ENCODE measurements around the gene SOS2. TPM values are rescaled to one million over a fixed set of nuclear protein-coding genes. Genes with fewer than 3 reads are reported as not detected.

Gene SOS2
- total RNA-seq, 1 experiment from 2014 or later: 13.9 TPM

- Mint-ChIP-seq H3K27me3 (ENCODE audit: insufficient read depth, unreplicated experiment) (no peaks in the 10 kb centered on the region), H3K9me3 (ENCODE audit: unreplicated experiment) (no peaks in the 10 kb centered on the region), H3K27ac (ENCODE audit: unreplicated experiment) (no peak overlapping the region), H3K36me3 (ENCODE audit: insufficient read depth, unreplicated experiment) (peaks cover 4% of the 10 kb centered on the region), H3K4me3 (ENCODE audit: unreplicated experiment) (no peak overlapping the region), H3K4me1 (ENCODE audit: low read depth, unreplicated experiment) (no peaks in the 10 kb centered on the region)
- H3K27me3 ChIP-seq (replicated peaks; ENCODE audit: control insufficient read depth, insufficient read depth, low read length): no peaks in the 10 kb centered on the region
- H3K4me3 ChIP-seq (ENCODE audit: low read depth, low read length): no peak overlapping the region
- intact Hi-C loops (cut with micrococcal nuclease; ENCODE audit: unreplicated experiment): no loop called here
- no peaks in the 10 kb centered on the region for H3K9me3 ChIP-seq
- ChIA-PET CTCF (no interaction called here), POLR2A (no interaction called here)
- TF ChIP-seq CTCF (IDR thresholded peaks at IDR 0.05; ENCODE audit: insufficient read depth in 1 of 2, low read depth in 1 of 2, low read length in 1 of 2, severe bottlenecking in 1 of 2, unreplicated experiment in 1 of 2): no peak
- DNase-seq: no peak
- H3K36me3 ChIP-seq (ENCODE audit: control insufficient read depth, insufficient read depth, low read length): no peaks in the 10 kb centered on the region
- BruUV-seq (replicated peaks): no TSS peak
- no peaks in the 10 kb centered on the region for H3K4me1 ChIP-seq
These were observed 32.9 kb downstream of the SOS2 start for GRCh38 chr14:50198499-50198898.

- no TSS peak for BruUV-seq (replicated peaks)
- H3K9me3 ChIP-seq: no peaks in the 10 kb centered on the region
- H3K4me1 Mint-ChIP-seq (ENCODE audit: low read depth, unreplicated experiment): no peaks in the 10 kb centered on the region
- CTCF ChIA-PET: no interaction called here
- H3K9me3 Mint-ChIP-seq (ENCODE audit: unreplicated experiment): no peaks in the 10 kb centered on the region
- TF ChIP-seq CTCF (IDR thresholded peaks at IDR 0.05; ENCODE audit: insufficient read depth in 1 of 2, low read depth in 1 of 2, low read length in 1 of 2, severe bottlenecking in 1 of 2, unreplicated experiment in 1 of 2): no peak
- H3K27me3 ChIP-seq (replicated peaks; ENCODE audit: control insufficient read depth, insufficient read depth, low read length): no peaks in the 10 kb centered on the region
- intact Hi-C loops (cut with micrococcal nuclease; ENCODE audit: unreplicated experiment): no loop called here
- H3K4me3 Mint-ChIP-seq (ENCODE audit: unreplicated experiment): no peak overlapping the region
- H3K36me3 Mint-ChIP-seq (ENCODE audit: insufficient read depth, unreplicated experiment): no peaks in the 10 kb centered on the region
- DNase-seq: no peak
- H3K4me3 ChIP-seq (ENCODE audit: low read depth, low read length): no peak overlapping the region
- H3K4me1 ChIP-seq: no peaks in the 10 kb centered on the region
- no peaks in the 10 kb centered on the region for H3K36me3 ChIP-seq (ENCODE audit: control insufficient read depth, insufficient read depth, low read length)
- no peak overlapping the region for H3K27ac Mint-ChIP-seq (ENCODE audit: unreplicated experiment)
- H3K27me3 Mint-ChIP-seq (ENCODE audit: insufficient read depth, unreplicated experiment): no peaks in the 10 kb centered on the region
- POLR2A ChIA-PET: no interaction called here
These were observed 39.9 kb downstream of the SOS2 start for GRCh38 chr14:50191499-50191898.

- POLR2A ChIA-PET: no interaction called here
- DNase-seq: no peak
- Histone ChIP-seq H3K27me3 (replicated peaks; ENCODE audit: control insufficient read depth, insufficient read depth, low read length) (no peaks in the 10 kb centered on the region), H3K4me1 (no peaks in the 10 kb centered on the region), H3K36me3 (ENCODE audit: control insufficient read depth, insufficient read depth, low read length) (no peaks in the 10 kb centered on the region), H3K9me3 (no peaks in the 10 kb centered on the region), H3K4me3 (ENCODE audit: low read depth, low read length) (no peak overlapping the region)
- CTCF ChIA-PET: no interaction called here
- Mint-ChIP-seq H3K4me1 (ENCODE audit: low read depth, unreplicated experiment) (no peaks in the 10 kb centered on the region), H3K4me3 (ENCODE audit: unreplicated experiment) (no peak overlapping the region), H3K9me3 (ENCODE audit: unreplicated experiment) (no peaks in the 10 kb centered on the region), H3K36me3 (ENCODE audit: insufficient read depth, unreplicated experiment) (no peaks in the 10 kb centered on the region), H3K27me3 (ENCODE audit: insufficient read depth, unreplicated experiment) (no peaks in the 10 kb centered on the region), H3K27ac (ENCODE audit: unreplicated experiment) (no peak overlapping the region)
- BruUV-seq (replicated peaks): no TSS peak
- TF ChIP-seq CTCF (IDR thresholded peaks at IDR 0.05; ENCODE audit: insufficient read depth in 1 of 2, low read depth in 1 of 2, low read length in 1 of 2, severe bottlenecking in 1 of 2, unreplicated experiment in 1 of 2): no peak
- intact Hi-C loops (cut with micrococcal nuclease; ENCODE audit: unreplicated experiment): no loop called here
These were observed 45.3 kb downstream of the SOS2 start for GRCh38 chr14:50186107-50186506.

All from Caco-2 (cell line).